Neural cell (in vitro differentiated cells): ENCODE measurements around the gene KCNQ1OT1.

Experiments used
- CTCF ChIP-seq: fragments of 450-650 bp; IDR thresholded peaks from 2 replicates; pipeline ENCODE4 v1.5.1; 2014; ENCODE audit warnings: antibody characterized with exemption, mild to moderate bottlenecking, moderate library complexity; ENCODE audit not compliant: poor library complexity, severe bottlenecking
- EP300 ChIP-seq: fragments of 450-650 bp; conservative IDR thresholded peaks from 2 replicates; pipeline ENCODE4 v1.6.1; 2014; ENCODE audit warnings: antibody characterized with exemption, mild to moderate bottlenecking, moderate library complexity; ENCODE audit not compliant: poor library complexity, severe bottlenecking
- SMC3 ChIP-seq: fragments of 450-650 bp; conservative IDR thresholded peaks from 2 replicates; pipeline ENCODE4 v1.6.1; 2014; ENCODE audit warnings: antibody characterized with exemption, mild to moderate bottlenecking, moderate library complexity; ENCODE audit not compliant: poor library complexity
- TAF1 ChIP-seq: IDR thresholded peaks from 2 replicates; pipeline ENCODE4 v1.6.1; 2012; ENCODE audit warnings: low read depth

- TF ChIP-seq CTCF (no peak), EP300 (no peak), TAF1 (no peak), SMC3 (no peak)
These were observed 9.0 kb upstream of the KCNQ1OT1 start for GRCh38 chr11:2708757-2709281.
